ENCODE data around the gene HOXD8.

- no peak for TF ChIP-seq CHD2 (IDR thresholded peaks at IDR 0.05; ENCODE audit: low read length)
- TF ChIP-seq BRCA1 (IDR thresholded peaks at IDR 0.05; ENCODE audit: low read depth, low read length), result no peak
- TF ChIP-seq CTCF (IDR thresholded peaks at IDR 0.05; ENCODE audit: control extremely low read depth in 1 of 3, insufficient read depth in 1 of 3, low read depth in 1 of 3, low read length in 3 of 3), result no peak
- no peak for TF ChIP-seq SIN3A (conservative IDR thresholded peaks at IDR 0.05 in 1 of 2, IDR thresholded peaks at IDR 0.05 in 1 of 2; ENCODE audit: low read depth in 1 of 2, low read length in 2 of 2)
- no peak for TF ChIP-seq MAX (IDR thresholded peaks at IDR 0.05)
- no peak for TF ChIP-seq HDAC6 (IDR thresholded peaks at IDR 0.05; ENCODE audit: low read depth, low read length)
- no peak for TF ChIP-seq SP1 (IDR thresholded peaks at IDR 0.05; ENCODE audit: low read depth, low read length)
- TF ChIP-seq TAF1 (IDR thresholded peaks at IDR 0.05; ENCODE audit: low read depth, low read length), result no peak
- no peak for TF ChIP-seq POLR2A (IDR thresholded peaks at IDR 0.05; ENCODE audit: control extremely low read depth in 1 of 2, low read depth in 2 of 2, low read length in 2 of 2)
- TF ChIP-seq POLR2AphosphoS5 (IDR thresholded peaks at IDR 0.05; ENCODE audit: low read depth, low read length), result no peak
- TF ChIP-seq ATF3 (IDR thresholded peaks at IDR 0.05; ENCODE audit: insufficient read depth, low read depth, low read length), result no peak
- no peak for TF ChIP-seq KDM1A (IDR thresholded peaks at IDR 0.05; ENCODE audit: borderline replicate concordance, low read length)
- no peak for TF ChIP-seq NRF1 (IDR thresholded peaks at IDR 0.05; ENCODE audit: low read depth, low read length)
Measured at GRCh38 chr2:176112375-176113302, 16.9 kb upstream of the HOXD8 start.
